PC-9 (cell line): Measurements from ENCODE around the gene LEP. TPM values are rescaled to one million over a fixed set of nuclear protein-coding genes. Genes with fewer than 3 reads are reported as not detected.

Source experiments
- BruUV-seq: library from RNA; stranded (reverse); fragments of 400-500 nt; replicated peaks from 2 replicates; lab custom pipeline; 2021; lab: Mats Ljungman, UMichigan
- CTCF ChIA-PET: fragments of 300-600 bp; sonication (Branson Sonifier 250); formaldehyde crosslinking; loops from one replicate; lab custom pipeline; 2022; ENCODE audit warnings: antibody characterized with exemption; lab: Charles Lee
- POLR2A ChIA-PET: fragments of 300-600 bp; sonication (Branson Sonifier 250); formaldehyde crosslinking; loops from one replicate; lab custom pipeline; 2022; ENCODE audit warnings: antibody characterized with exemption; ENCODE audit not compliant: unreplicated experiment; lab: Charles Lee
- DNase-seq, 2 experiments: peaks; one replicate each; pipeline versions ENCODE4 v3.0.0 to v3.0.0-alpha.2; 2015 to 2022; ENCODE audit warnings: mixed read lengths in 1 of 2
- H2AFZ ChIP-seq: fragments of 200-600 bp; sonication (generic); 2 replicates; pipeline ENCODE4 v1.8.1; 2017; ENCODE audit warnings: antibody characterized with exemption
- H3F3A ChIP-seq: fragments of 200-600 bp; sonication (generic); 2 replicates; pipeline ENCODE4 v1.8.1; 2017; ENCODE audit warnings: antibody characterized with exemption, mild to moderate bottlenecking, low read depth; ENCODE audit not compliant: insufficient read depth
- H3K27ac ChIP-seq: fragments of 200-600 bp; sonication (generic); 2 replicates; pipeline ENCODE4 v1.6.1; 2016; ENCODE audit warnings: mixed run types
- H3K27me3 ChIP-seq: fragments of 200-600 bp; sonication (generic); 2 replicates; pipeline ENCODE4 v1.6.1; 2016; ENCODE audit warnings: low read depth, mixed run types; ENCODE audit not compliant: insufficient read depth
- H3K36me3 ChIP-seq: fragments of 200-600 bp; sonication (generic); 2 replicates; pipeline ENCODE4 v1.6.1; 2016; ENCODE audit warnings: low read depth, mixed run types
- H3K4me1 ChIP-seq: fragments of 200-600 bp; sonication (generic); replicated peaks from 2 replicates; pipeline ENCODE4 v1.6.1; 2016; ENCODE audit warnings: mixed run types; ENCODE audit not compliant: insufficient read depth
- H3K4me2 ChIP-seq: fragments of 200-600 bp; sonication (generic); 2 replicates; pipeline ENCODE4 v1.6.1; 2017; ENCODE audit warnings: mixed run types
- H3K4me3 ChIP-seq: fragments of 200-600 bp; sonication (generic); 2 replicates; pipeline ENCODE4 v1.6.1; 2016; ENCODE audit warnings: mixed run types
- H3K79me2 ChIP-seq: fragments of 200-600 bp; sonication (generic); 2 replicates; pipeline ENCODE4 v1.6.1; 2017; ENCODE audit warnings: low read depth, mixed run types
- H3K9me2 ChIP-seq: fragments of 200-600 bp; sonication (generic); 2 replicates; pipeline ENCODE4 v1.8.1; 2017; ENCODE audit warnings: mild to moderate bottlenecking; ENCODE audit not compliant: insufficient read depth
- H3K9me3 ChIP-seq: fragments of 200-600 bp; sonication (generic); 2 replicates; pipeline ENCODE4 v1.8.1; 2016; ENCODE audit warnings: low read depth; ENCODE audit not compliant: insufficient read depth
- H4K20me1 ChIP-seq: fragments of 200-600 bp; sonication (generic); 2 replicates; pipeline ENCODE4 v1.8.1; 2017; ENCODE audit not compliant: insufficient read depth
- EZH2 ChIP-seq: fragments of 200-600 bp; sonication (generic); IDR thresholded peaks from 2 replicates; pipeline ENCODE4 v1.8.0; 2017; ENCODE audit warnings: antibody characterized with exemption, low read depth
- intact Hi-C: fragments of 100-400 bp; cut with micrococcal nuclease; formaldehyde crosslinking; loops from one replicate; pipeline ENCODE4 v1.10.0; 2022; ENCODE audit not compliant: unreplicated experiment
- total RNA-seq: library from RNA; stranded (reverse); gene quantifications from 2 replicates; pipeline ENCODE4 v1.2.3, GENCODE V29; 2021
- TF ChIP-seq, protein P1 (sequence below): fragments of 200-600 bp; sonication (generic); conservative IDR thresholded peaks from 2 replicates; pipeline ENCODE4 v1.6.1; 2017; ENCODE audit warnings: mixed run types, antibody characterized with exemption, mild to moderate bottlenecking, moderate library complexity

LEP gene
- total RNA-seq, 1 experiment from 2014 or later = not detected

GRCh38 chr7:128242661-128243060 is 1.6 kb downstream of the LEP start:
- CTCF ChIA-PET = no interaction called here
- H3K4me2 ChIP-seq = no peak overlapping the region
- H3K36me3 ChIP-seq = no peaks in the 10 kb centered on the region
- H3K4me3 ChIP-seq = no peak overlapping the region
- H3F3A ChIP-seq = peaks cover 12% of the 10 kb centered on the region
- POLR2A ChIA-PET = no interaction called here
- BruUV-seq = no TSS peak
- H4K20me1 ChIP-seq = no peaks in the 10 kb centered on the region
- H2AFZ ChIP-seq = no peak overlapping the region
- intact Hi-C loops = no loop called here
- H3K9me2 ChIP-seq = no peaks in the 10 kb centered on the region
- no peak for DNase-seq
- peaks cover 2% of the 10 kb centered on the region; the same call in 1 of the 2 replicates for H3K4me1 ChIP-seq
- TF ChIP-seq EZH2 = no peak
- TF ChIP-seq, protein P1, sequence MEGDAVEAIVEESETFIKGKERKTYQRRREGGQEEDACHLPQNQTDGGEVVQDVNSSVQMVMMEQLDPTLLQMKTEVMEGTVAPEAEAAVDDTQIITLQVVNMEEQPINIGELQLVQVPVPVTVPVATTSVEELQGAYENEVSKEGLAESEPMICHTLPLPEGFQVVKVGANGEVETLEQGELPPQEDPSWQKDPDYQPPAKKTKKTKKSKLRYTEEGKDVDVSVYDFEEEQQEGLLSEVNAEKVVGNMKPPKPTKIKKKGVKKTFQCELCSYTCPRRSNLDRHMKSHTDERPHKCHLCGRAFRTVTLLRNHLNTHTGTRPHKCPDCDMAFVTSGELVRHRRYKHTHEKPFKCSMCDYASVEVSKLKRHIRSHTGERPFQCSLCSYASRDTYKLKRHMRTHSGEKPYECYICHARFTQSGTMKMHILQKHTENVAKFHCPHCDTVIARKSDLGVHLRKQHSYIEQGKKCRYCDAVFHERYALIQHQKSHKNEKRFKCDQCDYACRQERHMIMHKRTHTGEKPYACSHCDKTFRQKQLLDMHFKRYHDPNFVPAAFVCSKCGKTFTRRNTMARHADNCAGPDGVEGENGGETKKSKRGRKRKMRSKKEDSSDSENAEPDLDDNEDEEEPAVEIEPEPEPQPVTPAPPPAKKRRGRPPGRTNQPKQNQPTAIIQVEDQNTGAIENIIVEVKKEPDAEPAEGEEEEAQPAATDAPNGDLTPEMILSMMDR = no peak
- H3K27ac ChIP-seq = no peak overlapping the region
- H3K9me3 ChIP-seq = peaks cover 17% of the 10 kb centered on the region
- no peaks in the 10 kb centered on the region for H3K27me3 ChIP-seq
- no peaks in the 10 kb centered on the region for H3K79me2 ChIP-seq

DNA sequence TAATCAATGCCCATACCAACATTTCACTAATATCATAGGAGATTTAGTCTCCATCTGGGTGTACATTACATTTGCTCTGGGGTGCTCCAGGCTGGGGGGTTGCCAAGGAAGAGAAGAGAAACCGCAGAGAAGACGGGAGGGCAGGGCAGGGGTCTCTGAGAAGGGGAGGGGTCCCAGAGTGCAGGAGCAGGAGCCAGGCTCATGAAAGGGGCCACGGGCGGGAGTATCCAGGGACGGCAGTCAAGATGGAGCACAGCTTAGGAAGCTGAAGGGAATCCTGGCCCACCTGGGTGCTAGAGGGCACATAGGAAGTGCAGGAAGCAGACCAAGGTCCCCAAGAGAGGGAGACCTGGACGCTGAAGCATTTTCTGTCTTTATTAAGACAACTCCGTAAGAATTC is 2.2 kb downstream of the LEP start:
- Histone ChIP-seq H3K27ac (no peak overlapping the region), H3K36me3 (no peaks in the 10 kb centered on the region), H3K4me3 (no peak overlapping the region), H3F3A (peaks cover 18% of the 10 kb centered on the region), H3K4me1 (0 out of 2 replicates have a peak, but pooled peaks cover 4% of the 10 kb centered on the region), H3K27me3 (no peaks in the 10 kb centered on the region), H3K9me2 (no peaks in the 10 kb centered on the region), H2AFZ (no peak overlapping the region), H3K4me2 (no peak overlapping the region), H3K79me2 (no peaks in the 10 kb centered on the region), H4K20me1 (no peaks in the 10 kb centered on the region), H3K9me3 (peaks cover 12% of the 10 kb centered on the region)
- no peak for TF ChIP-seq EZH2
- TF ChIP-seq, protein P1 = no peak
- no peak for DNase-seq
- ChIA-PET CTCF (no interaction called here), POLR2A (no interaction called here)
- intact Hi-C loops = no loop called here
- BruUV-seq = no TSS peak

DNA sequence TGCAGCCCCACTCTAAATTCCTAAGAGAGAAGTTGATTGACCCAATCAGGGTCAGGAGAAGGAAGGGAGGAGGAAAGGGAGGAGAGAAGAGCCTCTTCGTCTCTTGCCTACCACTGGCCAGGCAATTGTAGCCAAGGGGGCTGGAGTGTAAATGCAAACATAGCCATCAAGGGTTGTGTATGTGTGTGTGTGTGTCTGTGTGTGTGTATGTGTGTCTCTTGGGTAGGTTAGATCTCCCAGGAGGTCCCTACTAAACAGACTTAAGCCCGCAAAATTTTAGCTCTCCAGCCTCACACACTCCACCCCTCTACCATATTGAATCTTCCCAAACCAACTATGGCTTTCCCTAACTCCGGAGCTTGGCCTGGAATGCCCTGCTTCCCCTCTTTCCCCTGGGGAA is 3.8 kb downstream of the LEP start:
- peaks cover 19% of the 10 kb centered on the region for H3F3A ChIP-seq
- CTCF ChIA-PET = interaction anchor here (0.9 kb wide), 1 partner anchor 13 kb away, joined by 3 read pairs; no protein-coding TSS in a partner anchor
- no peaks in the 10 kb centered on the region for H3K27me3 ChIP-seq
- no peak overlapping the region for H3K27ac ChIP-seq
- no peak overlapping the region for H3K4me3 ChIP-seq
- H3K4me1 ChIP-seq = 0 out of 2 replicates have a peak, but pooled peaks cover 4% of the 10 kb centered on the region
- no TSS peak for BruUV-seq
- DNase-seq = no peak
- POLR2A ChIA-PET = no interaction called here
- H4K20me1 ChIP-seq = no peaks in the 10 kb centered on the region
- H3K9me3 ChIP-seq = peaks cover 8% of the 10 kb centered on the region
- H3K36me3 ChIP-seq = no peaks in the 10 kb centered on the region
- TF ChIP-seq EZH2 = no peak
- TF ChIP-seq, protein P1 = no peak
- no peak overlapping the region for H3K4me2 ChIP-seq
- H3K9me2 ChIP-seq = no peaks in the 10 kb centered on the region
- intact Hi-C loops = no loop called here
- no peaks in the 10 kb centered on the region for H3K79me2 ChIP-seq
- no peak overlapping the region for H2AFZ ChIP-seq
